SKM-1 (cell line): ENCODE measurements around the gene AGBL1.

Experiments
- DNase-seq: peaks from one replicate; lab custom pipeline; 2025; ENCODE audit not compliant: unreplicated experiment; lab: John Stamatoyannopoulos, UW

The AGBL1 gene

GRCh38 chr15:86772369-86773059, 692.8 kb downstream of the AGBL1 start:
- no peak for DNase-seq

GRCh38 chr15:86773736-86774135, 694.1 kb downstream of the AGBL1 start:
- no peak for DNase-seq

DNA sequence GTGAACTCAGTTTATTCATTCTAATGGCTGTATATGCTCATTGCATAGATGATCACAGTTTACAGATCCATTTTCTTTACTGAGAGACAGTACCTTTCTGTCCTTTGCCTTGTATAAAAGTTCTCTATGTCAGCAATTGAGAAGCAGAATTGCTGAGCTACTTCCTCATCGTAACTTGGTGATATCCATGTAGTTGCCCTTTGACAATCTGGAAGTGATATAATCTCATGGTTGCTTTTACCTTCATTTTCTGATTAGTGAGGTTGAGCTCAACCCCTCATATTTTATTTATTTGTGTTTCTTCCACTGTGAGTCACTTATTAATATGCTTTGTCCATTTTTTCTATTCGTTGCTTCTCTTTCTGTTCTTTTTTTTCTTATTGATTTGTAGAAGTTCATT, 696.5 kb downstream of the AGBL1 start:
- DNase-seq, result no peak

DNA sequence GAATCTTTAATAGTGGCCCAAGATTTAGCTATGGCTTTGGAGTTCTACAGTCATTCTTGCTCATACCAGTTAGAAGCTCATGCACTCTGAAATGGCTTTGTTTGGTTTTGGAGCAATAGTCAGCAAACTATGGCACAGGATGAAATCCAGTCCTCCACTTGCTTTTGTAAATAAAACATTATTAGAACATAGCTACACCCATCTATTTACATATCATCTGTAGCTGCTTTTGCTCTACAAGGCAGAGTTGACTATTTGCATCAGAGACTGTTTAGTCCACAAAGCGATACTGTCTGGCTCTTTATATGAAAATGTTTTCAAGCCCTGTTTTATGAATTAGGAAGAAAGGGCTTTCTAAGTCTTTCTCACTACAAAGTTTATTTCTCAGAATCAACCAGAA, 716.9 kb downstream of the AGBL1 start:
- DNase-seq, result no peak

DNA sequence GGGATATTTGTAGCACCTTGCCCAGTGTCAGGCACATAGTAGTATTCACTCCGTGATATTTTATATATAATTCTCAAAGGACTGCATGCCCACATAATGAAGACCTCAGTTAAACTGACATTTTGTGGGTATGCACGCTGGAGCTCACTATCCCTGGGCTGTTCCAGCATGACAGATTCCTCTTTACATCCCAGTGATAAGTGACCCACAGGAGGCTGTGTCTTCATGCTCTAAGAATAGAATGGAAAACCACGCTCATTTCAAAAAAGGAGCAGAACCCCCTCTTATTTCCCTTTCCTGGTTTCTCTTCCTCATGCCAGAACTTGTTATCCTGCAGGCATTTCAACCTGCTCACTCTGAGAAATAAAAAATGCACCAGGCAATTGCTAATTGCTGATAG, 717.5 kb downstream of the AGBL1 start:
- no peak for DNase-seq

- DNase-seq, result no peak
These were observed 719.6 kb downstream of the AGBL1 start for GRCh38 chr15:86799226-86799625.

- no peak for DNase-seq
These were observed 722.6 kb downstream of the AGBL1 start for GRCh38 chr15:86802244-86802643.

GRCh38 chr15:86804406-86804805, 724.7 kb downstream of the AGBL1 start:
- DNase-seq, result no peak

GRCh38 chr15:86810329-86810728, 730.7 kb downstream of the AGBL1 start:
- no peak for DNase-seq

DNA sequence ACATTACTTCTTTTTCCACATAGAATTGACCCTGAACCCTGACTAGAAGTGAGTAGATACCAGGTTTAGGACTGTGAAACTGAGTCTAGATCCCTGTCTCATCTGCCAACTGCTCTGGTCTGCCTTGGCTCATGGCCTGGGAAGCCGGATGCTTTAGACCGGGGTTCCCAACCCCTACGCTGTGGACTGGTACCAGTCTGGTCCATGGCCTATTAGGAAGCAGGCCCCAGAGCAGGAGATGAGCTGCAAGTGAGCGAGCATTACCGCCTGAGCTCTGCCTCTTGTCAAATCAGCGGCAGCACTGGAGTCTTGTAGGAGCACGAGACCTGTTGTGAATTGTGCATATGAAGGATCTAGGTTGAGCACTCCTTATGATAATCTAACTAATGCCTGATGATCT, 734.2 kb downstream of the AGBL1 start:
- DNase-seq, result no peak

GRCh38 chr15:86829245-86829644, 749.6 kb downstream of the AGBL1 start:
- DNase-seq, result no peak

DNA sequence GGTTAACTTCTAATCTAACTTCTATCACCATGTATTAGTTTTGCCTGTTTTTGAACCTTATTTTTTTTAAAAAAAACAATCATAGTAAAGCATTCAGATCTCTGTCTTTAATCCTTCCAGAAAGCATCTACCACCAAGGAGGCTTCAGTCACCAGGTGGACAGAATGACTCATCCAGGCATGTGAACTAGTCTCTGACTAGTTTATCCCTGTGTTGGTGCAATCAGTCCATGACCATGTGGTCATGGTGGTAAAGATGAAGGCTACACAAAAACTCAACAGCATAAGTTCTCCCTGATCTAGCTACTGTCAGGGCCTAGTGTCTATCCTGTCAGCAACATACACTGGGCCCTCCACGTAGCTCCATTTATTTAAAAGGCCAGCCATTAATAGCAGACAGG, 750.6 kb downstream of the AGBL1 start:
- DNase-seq, result no peak

- no peak for DNase-seq
These were observed 753.9 kb downstream of the AGBL1 start for GRCh38 chr15:86833595-86833994.

GRCh38 chr15:86834115-86834863, 754.6 kb downstream of the AGBL1 start:
- no peak for DNase-seq

DNA sequence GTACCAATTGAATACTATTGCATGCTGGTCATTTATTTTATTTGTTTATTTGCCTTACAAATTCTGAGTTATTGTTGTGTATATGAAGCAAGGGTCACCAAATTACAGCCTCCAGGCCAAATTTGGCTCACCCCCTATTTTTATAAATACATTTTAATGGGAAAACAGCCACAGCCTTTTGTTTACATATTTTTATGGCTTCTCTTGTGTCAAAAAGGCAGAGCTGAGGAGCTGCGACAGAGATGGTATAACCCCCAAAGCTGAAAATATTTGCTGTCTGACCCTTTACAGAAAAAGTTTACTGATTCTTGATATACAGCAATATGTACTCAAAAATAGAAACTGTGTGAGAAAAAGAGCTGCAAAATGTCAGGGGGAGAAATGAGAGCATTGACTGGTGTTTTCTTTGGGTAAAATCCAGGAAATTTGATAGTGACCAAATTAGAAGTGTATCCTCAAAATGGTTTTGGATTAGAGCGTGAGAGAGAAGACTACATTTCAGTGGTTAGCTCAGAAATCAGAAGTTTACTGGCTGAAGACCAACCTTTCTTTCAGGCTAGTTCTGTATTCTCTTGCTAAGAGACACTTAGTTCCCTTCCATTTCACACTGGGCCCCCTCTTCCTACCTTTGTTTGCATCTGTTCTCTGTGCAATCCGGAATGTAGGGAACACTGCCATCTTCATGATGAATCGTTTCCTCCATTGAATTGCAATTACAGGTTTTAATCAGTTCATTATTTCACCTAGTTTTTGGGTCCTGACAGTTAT, 757.8 kb downstream of the AGBL1 start:
- DNase-seq, result no peak

GRCh38 chr15:86839502-86839901, 759.8 kb downstream of the AGBL1 start:
- no peak for DNase-seq

DNA sequence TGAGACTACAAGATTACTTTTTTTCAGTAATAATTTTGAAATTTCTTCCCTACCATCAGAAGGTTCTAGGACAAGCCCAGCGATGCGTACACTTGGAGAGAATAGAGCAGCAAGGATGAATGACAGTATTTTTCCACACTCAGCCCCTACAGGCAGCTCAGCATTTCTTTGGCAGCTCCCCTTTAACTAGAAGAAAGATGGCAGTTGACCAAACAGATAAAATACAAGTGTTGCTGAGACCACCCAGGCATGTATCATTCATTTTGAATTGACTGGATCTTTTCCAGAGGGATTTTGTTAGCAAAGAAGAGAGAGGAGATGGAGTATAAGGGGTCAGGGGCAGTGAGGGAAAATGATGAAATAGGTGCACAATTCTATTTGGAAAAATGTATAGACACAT, 761.3 kb downstream of the AGBL1 start:
- DNase-seq, result no peak

DNA sequence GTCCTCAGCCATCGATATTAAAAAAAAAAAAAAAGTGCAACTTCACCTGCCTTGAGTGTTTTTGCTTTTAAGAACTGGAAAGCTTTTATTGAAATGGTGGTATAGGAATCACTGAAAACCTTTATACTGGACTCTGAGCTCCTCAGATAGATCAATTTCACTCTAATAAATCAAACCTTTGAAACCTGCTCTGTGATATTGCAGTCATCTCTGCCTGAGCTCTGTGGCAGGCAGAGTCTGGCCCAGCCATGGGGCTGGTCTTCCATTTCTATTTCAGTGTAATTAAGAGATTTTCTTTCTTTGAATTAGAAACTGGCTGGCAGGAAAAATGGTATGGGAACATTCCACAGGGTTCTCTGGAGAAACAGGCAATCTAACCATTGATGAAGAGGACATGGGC, 762.5 kb downstream of the AGBL1 start:
- DNase-seq, result no peak

GRCh38 chr15:86846036-86846435, 766.4 kb downstream of the AGBL1 start:
- DNase-seq, result no peak

DNA sequence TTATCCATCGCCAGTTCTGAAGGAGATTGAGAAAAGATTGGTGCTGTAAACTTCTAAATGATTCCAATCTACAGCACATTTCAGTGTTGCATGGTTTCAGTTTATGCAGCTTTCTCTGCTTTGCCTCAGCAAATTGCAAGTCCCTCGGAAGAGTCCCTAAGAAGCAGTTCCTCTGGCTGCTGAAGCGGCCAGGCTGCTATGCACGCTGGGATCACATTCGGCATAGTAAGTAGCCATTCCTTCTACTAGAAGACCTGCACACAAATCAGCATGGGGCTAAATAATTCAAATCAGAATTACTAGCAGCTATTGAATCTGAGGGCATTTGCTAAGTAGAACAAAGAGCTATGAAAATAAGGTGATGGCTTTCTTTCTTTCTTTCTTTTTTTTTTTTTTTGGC, 769.5 kb downstream of the AGBL1 start:
- DNase-seq, result no peak

DNA sequence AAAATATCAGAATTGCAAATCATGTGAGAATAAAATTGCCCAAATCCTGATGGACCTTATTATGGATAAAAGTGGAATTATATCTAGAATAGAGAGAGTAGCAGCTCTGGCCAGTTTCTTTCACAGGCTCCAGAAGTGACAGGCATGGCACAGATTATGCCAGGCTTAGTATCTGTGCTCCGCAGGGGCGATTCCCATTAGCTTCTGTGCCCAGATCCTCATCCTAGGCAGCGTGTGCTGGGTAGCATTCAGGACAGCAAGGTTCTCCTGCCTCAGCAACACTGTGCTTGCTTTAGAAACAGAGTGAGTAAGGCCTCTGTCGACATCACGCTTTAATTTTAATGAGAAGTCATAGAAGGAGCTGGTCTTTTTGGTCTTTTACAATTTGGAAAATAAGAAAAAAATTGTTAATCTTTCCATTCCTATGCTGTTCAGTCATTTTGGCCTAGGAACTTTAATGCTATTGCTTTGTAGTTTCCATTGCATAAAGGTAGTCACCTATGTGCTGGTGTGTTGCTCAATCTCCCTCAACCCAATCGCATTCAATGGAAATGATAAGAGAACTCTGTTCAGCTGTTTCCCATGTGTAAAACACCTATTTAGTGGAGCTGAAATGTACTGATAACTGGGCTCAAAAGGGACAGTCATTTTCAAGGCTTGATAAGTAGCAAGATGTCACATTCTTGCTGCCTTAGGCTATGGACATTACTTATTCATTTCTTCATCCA, 770.1 kb downstream of the AGBL1 start:
- no peak for DNase-seq
